Lung (tissue), 12 donors: ENCODE data around the gene SHPK. TPM values are rescaled to one million over a fixed set of nuclear protein-coding genes. Genes with fewer than 3 reads are reported as not detected.

Experiments
- ATAC-seq: fragments of 200-7000 bp; cut with Tn5 transposase; one replicate; pipeline ENCODE4 v1.9.1; 2020; ENCODE audit warnings: moderate number of reproducible peaks; ENCODE audit not compliant: insufficient read depth, low FRiP score
- DNase-seq, 3 donors: peaks; one replicate each; pipeline ENCODE4 v3.0.0-alpha.2; 2013 to 2017
- H3K27ac ChIP-seq, 2 donors: one replicate each; pipeline ENCODE4 v1.5.1; 2013; ENCODE audit warnings: mild to moderate bottlenecking in 2 of 2, moderate library complexity in 2 of 2, control low read depth in 1 of 2, inconsistent platforms in 1 of 2, low read depth in 1 of 2, low read length in 1 of 2
- H3K27me3 ChIP-seq, 3 donors: one replicate each; pipeline ENCODE4 v1.5.1; 2013; ENCODE audit warnings: low read length in 2 of 3; ENCODE audit not compliant: control insufficient read depth in 3 of 3, insufficient read depth in 3 of 3
- H3K36me3 ChIP-seq, 4 donors: one replicate each; pipeline ENCODE4 v1.5.1; 2013; ENCODE audit warnings: low read length in 4 of 4, mild to moderate bottlenecking in 1 of 4, moderate library complexity in 1 of 4; ENCODE audit not compliant: control insufficient read depth in 4 of 4, insufficient read depth in 4 of 4
- H3K4me1 ChIP-seq, 5 donors: one replicate each; pipeline ENCODE4 v1.5.1; 2013; ENCODE audit warnings: low read length in 5 of 5, mild to moderate bottlenecking in 2 of 5, moderate library complexity in 1 of 5; ENCODE audit not compliant: control insufficient read depth in 5 of 5, insufficient read depth in 5 of 5
- H3K4me3 ChIP-seq: one replicate; pipeline ENCODE4 v1.5.1; 2013; ENCODE audit warnings: mild to moderate bottlenecking, control low read depth, moderate library complexity
- H3K9ac ChIP-seq, 2 donors: one replicate each; pipeline ENCODE4 v1.5.1; 2013; ENCODE audit warnings: low read length in 2 of 2, control low read depth in 1 of 2; ENCODE audit not compliant: insufficient read depth in 1 of 2
- H3K9me3 ChIP-seq, 4 donors: one replicate each; pipeline ENCODE4 v1.5.1; 2013; ENCODE audit warnings: low read length in 3 of 4, mild to moderate bottlenecking in 1 of 4, moderate library complexity in 1 of 4; ENCODE audit not compliant: control insufficient read depth in 4 of 4, insufficient read depth in 3 of 4
- WGBS, 2 donors: extraction: QIAGEN DNeasy Blood & Tissue Kit; methylation state at CpG; one replicate each; pipeline ENCODE4 v1.1.7; 2013; 5-methylcytosine and 5-hydroxymethylcytosine counted together
- polyA plus RNA-seq, 2 donors: library from polyadenylated mRNA; stranded (reverse); fragments of 200-250 nt; gene quantifications; one replicate each; pipeline ENCODE4 v1.2.1, GENCODE V29; 2013
- total RNA-seq, 2 donors: library from RNA; depleted of rRNA in 1 of 2; stranded (reverse); fragments of >200 nt in 1 of 2; gene quantifications; one replicate each; pipeline ENCODE4 v1.2.1, GENCODE V29; 2014 to 2021
- TF ChIP-seq, protein P1 (sequence below): IDR thresholded peaks from 2 replicates; pipeline ENCODE4 v1.5.1; 2012; ENCODE audit warnings: mild to moderate bottlenecking; ENCODE audit errors: control extremely low read depth, extremely low read depth
- donor health status: control.
- donor health status: control.
- donor health status: Bipolar disorder and iron deficiency.
- donor health status: healthy.
- donor health status: DM: yes; HTN: yes; CAD: no.

SHPK gene
- total and polyA plus RNA-seq, 4 donors, result 4.9 to 16.8 (median 11.3) TPM

DNA sequence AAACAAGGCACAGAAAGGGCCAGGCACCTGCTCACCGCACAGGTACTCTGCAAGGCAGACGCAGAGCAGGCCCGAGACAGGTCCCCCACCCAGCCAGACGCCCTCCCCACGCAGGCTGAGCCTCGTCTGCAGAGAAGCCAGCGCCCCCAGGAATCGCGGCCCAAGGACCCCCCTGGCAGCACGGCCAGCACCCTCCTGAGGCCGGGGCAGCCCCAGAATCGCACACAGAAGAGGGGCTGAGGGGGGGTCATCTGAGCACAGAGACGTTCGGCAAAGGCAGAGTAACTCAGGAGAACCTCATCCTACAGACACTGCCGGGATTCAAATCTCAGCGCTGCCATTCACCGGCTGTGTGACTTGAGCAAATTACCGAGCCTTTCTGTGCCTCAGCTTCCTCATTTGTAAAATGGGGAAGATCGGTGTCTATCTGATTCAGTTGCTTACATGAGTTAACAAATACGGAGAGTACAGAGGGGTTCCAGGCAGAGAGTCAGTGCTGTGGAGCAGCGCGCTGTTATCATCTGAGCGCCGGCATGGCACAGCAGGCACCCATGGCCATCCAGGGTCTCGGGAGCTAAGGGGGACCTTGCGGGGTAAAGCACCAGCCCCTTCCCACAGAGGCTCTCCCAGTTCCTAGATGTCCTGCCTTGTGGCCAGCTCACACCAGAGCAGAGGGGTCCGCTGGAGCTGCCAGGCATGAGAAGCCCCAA, 42.9 kb upstream of the SHPK start:
- DNase-seq (no peak), ATAC-seq (no peak)
- peaks cover 0 to 6% (median 0%) of the 10 kb centered on the region in 3 donors for H3K27me3 ChIP-seq
- H3K9ac ChIP-seq, result no peak overlapping the region
- WGBS, 2 donors, result 85% methylated on average over 27 of the region's 27 CpGs
- no peak overlapping the region for H3K27ac ChIP-seq
- TF ChIP-seq, protein P1, sequence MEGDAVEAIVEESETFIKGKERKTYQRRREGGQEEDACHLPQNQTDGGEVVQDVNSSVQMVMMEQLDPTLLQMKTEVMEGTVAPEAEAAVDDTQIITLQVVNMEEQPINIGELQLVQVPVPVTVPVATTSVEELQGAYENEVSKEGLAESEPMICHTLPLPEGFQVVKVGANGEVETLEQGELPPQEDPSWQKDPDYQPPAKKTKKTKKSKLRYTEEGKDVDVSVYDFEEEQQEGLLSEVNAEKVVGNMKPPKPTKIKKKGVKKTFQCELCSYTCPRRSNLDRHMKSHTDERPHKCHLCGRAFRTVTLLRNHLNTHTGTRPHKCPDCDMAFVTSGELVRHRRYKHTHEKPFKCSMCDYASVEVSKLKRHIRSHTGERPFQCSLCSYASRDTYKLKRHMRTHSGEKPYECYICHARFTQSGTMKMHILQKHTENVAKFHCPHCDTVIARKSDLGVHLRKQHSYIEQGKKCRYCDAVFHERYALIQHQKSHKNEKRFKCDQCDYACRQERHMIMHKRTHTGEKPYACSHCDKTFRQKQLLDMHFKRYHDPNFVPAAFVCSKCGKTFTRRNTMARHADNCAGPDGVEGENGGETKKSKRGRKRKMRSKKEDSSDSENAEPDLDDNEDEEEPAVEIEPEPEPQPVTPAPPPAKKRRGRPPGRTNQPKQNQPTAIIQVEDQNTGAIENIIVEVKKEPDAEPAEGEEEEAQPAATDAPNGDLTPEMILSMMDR, result no peak
- H3K4me1 ChIP-seq, result no peaks in the 10 kb centered on the region
- H3K36me3 ChIP-seq, result no peaks in the 10 kb centered on the region
- no peaks in the 10 kb centered on the region for H3K9me3 ChIP-seq
- no peak overlapping the region for H3K4me3 ChIP-seq

DNA sequence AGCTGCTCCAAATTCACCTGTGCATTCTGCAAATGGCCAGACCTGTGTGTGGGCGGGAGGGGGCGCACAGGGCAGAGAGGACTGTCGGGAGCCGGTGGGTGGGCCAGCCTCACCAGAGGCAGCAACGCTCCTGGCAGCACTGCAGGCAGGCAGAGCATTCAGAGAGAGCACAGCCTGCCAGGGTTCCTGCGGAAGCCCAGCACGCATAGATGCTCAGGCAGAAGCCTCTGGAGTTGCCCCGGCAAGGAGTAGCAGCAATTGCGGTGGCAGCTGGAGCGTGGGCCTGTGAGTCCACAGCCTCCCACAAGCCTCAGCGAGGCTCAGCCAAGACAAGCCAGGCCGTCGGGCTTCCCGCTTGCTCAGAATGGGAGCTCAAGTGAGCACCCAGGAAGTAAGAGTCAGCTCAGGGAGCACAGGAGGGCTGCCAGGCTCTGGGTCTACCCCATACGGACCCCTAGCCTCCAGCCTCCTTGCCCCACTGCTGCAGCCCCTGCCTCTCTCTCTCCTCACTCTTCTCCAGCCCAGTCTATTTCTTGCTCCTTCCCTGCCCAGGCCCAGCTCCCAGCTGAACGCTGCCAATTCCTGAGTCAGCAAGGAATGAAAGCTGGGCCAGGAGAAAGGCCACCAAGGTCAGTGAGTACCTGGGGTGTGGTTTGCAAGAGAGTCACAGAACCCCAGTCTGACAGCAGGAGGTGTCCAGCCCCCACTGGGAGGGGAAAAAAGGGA, 42.2 kb upstream of the SHPK start:
- H3K27me3 ChIP-seq, result peaks cover 0 to 2% (median 0%) of the 10 kb centered on the region in 3 donors
- H3K4me3 ChIP-seq, result no peak overlapping the region
- H3K36me3 ChIP-seq, result no peaks in the 10 kb centered on the region
- ATAC-seq, result no peak
- H3K9ac ChIP-seq, result no peak overlapping the region
- H3K4me1 ChIP-seq, result no peaks in the 10 kb centered on the region
- no peak overlapping the region for H3K27ac ChIP-seq
- no peak for DNase-seq
- TF ChIP-seq, protein P1, result no peak
- 64 to 77% methylated on average over 16 of the region's 16 CpGs for WGBS, 2 donors
- H3K9me3 ChIP-seq, result no peaks in the 10 kb centered on the region

DNA sequence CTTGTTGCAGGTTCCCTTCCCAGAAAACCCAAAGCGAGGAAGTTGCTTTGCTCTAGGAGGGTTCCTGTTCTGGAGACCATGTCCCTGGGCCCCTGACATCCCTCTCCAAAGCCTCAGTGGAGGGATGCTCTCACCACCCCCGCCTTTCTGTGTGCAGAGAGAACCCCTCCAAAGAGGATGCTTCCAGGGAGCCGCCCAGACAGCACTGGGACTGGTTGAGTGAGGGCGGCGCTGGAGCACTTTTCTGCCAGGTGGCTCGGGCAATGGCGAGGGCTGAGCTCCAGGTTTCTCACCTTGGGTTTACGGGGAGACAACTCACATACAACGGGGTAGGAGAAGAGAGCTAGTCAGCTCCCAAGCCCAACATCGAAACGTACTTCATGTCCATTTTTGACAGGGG, 39.8 kb upstream of the SHPK start:
- Histone ChIP-seq H3K4me3 (no peak overlapping the region), H3K4me1 (no peaks in the 10 kb centered on the region), H3K27me3 (peaks cover 0 to 2% (median 0%) of the 10 kb centered on the region in 3 donors), H3K9ac (no peak overlapping the region), H3K36me3 (peaks cover 0 to 3% (median 0%) of the 10 kb centered on the region in 4 donors), H3K27ac (no peak overlapping the region), H3K9me3 (no peaks in the 10 kb centered on the region)
- TF ChIP-seq, protein P1, result no peak
- WGBS, 2 donors, result 82 to 92% methylated on average over 11 of the region's 11 CpGs
- no peak for ATAC-seq
- DNase-seq, result no peak
